IPS-15b (cell line): ENCODE data around the gene EPHB3.
A peak's percentile ranks its signal among the peaks of the same experiment; 100 is the strongest.

Experiments
- H3K27me3 ChIP-seq: one replicate; pipeline ENCODE4 v1.6.1; 2013; ENCODE audit warnings: low read length; ENCODE audit not compliant: control insufficient read depth, insufficient read depth
- H3K36me3 ChIP-seq: one replicate; pipeline ENCODE4 v1.6.1; 2013; ENCODE audit warnings: low read length; ENCODE audit not compliant: control insufficient read depth, insufficient read depth
- H3K4me1 ChIP-seq: one replicate; pipeline ENCODE4 v1.6.1; 2013; ENCODE audit warnings: mild to moderate bottlenecking, low read length; ENCODE audit not compliant: control insufficient read depth, insufficient read depth
- H3K4me3 ChIP-seq: one replicate; pipeline ENCODE4 v1.5.1; 2013; ENCODE audit warnings: low read depth, low read length
- H3K9ac ChIP-seq: one replicate; pipeline ENCODE4 v1.6.1; 2013; ENCODE audit warnings: low read depth, mild to moderate bottlenecking, low read length
- H3K9me3 ChIP-seq: one replicate; pipeline ENCODE4 v1.6.1; 2013; ENCODE audit warnings: mild to moderate bottlenecking, low read length; ENCODE audit not compliant: control insufficient read depth, insufficient read depth

EPHB3 gene

DNA sequence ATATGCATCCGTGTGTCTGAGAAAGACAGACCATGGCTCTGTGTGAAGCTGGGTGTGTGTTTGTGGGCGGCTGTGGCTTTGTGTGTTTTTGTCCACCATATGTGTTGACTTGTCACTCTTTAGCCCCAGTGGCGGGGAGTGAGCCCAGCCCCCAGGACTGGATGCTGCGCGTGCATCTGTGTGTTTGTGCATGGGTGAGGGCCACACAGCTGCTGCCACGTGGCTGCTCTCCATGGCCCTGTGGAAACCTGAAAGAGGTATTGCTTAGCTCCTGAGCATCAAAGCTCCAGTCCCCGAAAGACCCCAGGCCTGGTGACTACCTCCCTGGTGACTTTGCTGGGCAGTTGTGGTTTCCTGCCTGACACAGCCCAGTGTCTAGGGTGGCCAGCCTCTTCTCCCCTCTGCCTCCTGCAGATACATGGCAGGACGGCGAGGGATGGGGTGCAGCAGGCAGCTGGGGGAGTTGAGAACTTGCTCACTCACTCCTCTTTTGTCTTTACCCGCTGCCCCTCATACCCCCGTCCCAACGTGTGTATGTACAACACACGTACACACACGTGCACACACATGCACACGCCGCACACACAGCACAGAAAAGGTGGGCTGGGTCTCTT is 6.5 kb downstream of the EPHB3 start:
- Histone ChIP-seq H3K4me1 (no peaks in the 10 kb centered on the region), H3K27me3 (peaks cover 94% of the 10 kb centered on the region), H3K9ac (no peak overlapping the region), H3K9me3 (no peaks in the 10 kb centered on the region), H3K36me3 (no peaks in the 10 kb centered on the region), H3K4me3 (peak overlapping the region; percentile 62)

DNA sequence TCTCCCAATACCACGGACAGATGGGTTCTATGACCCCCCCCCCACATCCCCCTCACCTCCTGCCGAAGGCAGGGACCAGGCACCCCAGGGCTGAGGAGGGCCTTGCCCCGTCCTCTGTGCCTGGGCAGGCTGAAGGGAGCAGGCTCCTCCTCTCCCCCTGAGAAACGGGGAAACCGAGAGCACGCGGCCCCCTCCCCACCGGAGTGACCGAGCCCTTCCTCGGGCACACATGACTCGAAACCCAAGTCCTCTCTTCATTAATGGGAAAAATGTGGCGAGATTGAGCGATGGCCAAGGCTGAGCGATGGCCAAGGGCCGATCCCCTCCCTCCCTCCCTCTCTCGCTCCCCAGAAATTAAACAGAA is 7.0 kb downstream of the EPHB3 start:
- Histone ChIP-seq H3K4me1 (no peaks in the 10 kb centered on the region), H3K9me3 (no peaks in the 10 kb centered on the region), H3K4me3 (peak overlapping the region; percentile 62), H3K27me3 (peaks cover 94% of the 10 kb centered on the region), H3K9ac (no peak overlapping the region), H3K36me3 (no peaks in the 10 kb centered on the region)

DNA sequence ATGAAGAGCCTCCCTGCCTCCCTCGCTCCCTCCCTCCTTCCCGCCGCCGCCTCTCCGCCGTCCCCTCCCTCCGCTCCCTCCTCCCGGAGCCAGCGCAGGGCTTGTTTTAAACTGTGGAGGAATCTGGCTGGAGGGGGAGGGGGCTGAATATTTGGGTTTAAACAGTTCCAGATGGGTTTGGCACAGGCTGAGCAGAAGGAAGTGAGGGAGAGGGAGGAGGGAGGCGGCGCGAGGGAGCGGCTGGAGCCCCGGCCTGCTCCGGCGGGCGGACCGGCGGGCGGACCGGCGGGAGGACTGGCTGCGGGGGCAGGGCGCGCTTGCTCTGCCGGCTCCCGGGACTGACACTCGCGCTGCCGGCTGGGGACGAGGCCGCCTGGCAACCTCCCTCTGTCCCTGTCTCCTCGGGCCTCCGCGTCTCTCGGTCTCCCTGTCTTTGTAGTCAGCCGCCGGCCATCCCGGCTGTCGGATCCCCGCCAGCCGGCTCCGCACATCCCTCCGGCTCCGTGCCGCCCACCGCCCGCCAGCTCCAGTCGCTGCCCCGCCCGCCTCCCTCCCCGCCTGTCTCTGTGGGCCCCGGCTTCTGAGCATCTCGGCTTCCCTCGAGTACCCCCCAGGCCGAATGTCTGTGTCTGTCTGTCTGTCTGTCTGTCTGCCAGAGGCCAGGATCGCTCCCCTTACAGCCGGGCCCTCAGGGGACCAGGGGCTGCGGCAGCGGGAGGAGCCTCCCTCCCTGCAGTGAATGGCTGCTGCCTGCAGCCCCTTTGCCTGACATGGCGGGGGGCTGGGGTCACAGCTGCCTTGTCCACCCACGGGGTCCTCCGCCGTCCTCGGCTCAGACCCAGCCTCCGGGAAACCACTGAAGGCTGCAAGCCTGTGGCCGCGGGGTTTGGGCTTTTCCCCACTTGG is 7.6 kb downstream of the EPHB3 start:
- Histone ChIP-seq H3K9me3 (no peaks in the 10 kb centered on the region), H3K4me3 (peak overlapping the region; percentile 62), H3K27me3 (peaks cover 91% of the 10 kb centered on the region), H3K36me3 (no peaks in the 10 kb centered on the region), H3K9ac (no peak overlapping the region), H3K4me1 (peaks cover 2% of the 10 kb centered on the region)

DNA sequence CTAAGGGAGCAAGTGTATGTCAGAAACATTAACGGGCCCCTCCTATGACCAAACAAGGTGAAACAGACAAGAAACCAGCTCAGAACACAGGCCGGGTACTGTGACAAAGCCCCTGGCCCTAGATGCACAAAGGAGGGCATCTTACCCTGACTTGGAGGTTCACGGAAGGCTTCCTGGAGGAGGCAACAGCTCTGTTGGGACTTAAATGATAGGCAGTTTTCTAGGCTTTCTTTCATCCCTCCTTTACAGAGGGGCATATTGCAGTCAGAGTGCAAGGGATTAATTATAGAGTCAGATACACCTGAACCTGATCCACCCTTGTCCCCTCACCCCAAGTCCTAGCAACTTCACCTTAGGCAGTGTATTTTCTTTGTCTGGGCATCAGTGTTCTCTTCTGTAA is 8.4 kb downstream of the EPHB3 start:
- H3K9ac ChIP-seq, result no peak overlapping the region
- peaks cover 86% of the 10 kb centered on the region for H3K27me3 ChIP-seq
- no peaks in the 10 kb centered on the region for H3K9me3 ChIP-seq
- no peaks in the 10 kb centered on the region for H3K36me3 ChIP-seq
- H3K4me3 ChIP-seq, result peak overlapping the region; percentile 62
- peaks cover 11% of the 10 kb centered on the region for H3K4me1 ChIP-seq

DNA sequence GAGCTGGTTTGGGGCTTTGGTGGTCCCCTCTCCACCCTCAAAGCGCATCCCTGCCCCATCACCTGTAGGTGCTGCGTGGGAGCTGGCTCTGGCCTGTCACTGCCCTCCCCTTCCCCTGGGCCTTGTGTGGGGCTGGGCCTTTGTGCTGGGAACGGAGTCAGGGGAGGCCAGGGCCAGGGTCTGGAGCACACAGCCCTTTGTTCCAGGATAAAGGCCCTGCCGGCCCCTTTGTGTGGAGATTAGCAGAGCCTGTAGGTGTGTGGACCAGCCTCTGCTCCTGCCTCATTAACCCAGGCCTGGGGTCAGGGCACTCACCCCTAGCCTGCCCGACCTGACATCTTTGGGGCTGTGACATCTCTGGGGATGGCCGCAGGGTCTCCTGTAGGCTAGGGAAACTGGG is 8.9 kb downstream of the EPHB3 start:
- Histone ChIP-seq H3K9ac (no peak overlapping the region), H3K4me1 (peaks cover 11% of the 10 kb centered on the region)

DNA sequence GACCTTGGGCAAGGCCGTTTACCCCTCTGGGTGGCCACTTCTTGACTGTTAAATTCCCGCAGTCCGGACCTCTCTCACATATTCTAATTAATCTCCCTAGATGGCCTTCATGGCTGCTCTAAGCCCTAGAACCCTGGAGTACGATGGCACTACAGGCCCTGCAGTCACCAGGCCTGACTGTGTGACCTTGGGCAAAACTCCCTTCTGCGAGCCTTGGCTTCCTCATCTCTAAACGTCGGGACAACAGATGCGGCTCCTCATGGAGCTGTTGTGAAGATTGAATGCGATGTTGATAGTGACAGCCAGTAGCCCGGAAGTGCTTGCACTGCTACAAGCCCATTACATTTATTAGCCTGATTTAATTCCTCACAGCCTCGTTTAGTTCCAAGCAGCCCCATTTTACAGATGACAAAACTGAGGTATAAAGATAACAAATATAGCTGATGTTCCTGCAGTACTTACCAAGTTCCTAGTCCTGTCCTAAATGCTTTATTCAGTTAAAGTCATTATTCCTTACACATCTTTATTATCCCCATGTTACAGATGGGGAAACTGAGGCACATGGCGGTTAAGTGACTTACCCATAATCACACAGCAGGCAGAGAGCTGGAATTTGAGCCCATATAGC is 10.3 kb downstream of the EPHB3 start:
- H3K9me3 ChIP-seq, result no peaks in the 10 kb centered on the region
- H3K36me3 ChIP-seq, result no peaks in the 10 kb centered on the region
- H3K27me3 ChIP-seq, result peaks cover 80% of the 10 kb centered on the region
- no peak overlapping the region for H3K4me3 ChIP-seq
- peaks cover 11% of the 10 kb centered on the region for H3K4me1 ChIP-seq
- H3K9ac ChIP-seq, result no peak overlapping the region

More for the DNA sequence above, 8.9 kb downstream of the EPHB3 start:
- H3K27me3 ChIP-seq, result peaks cover 81% of the 10 kb centered on the region
- no peak overlapping the region for H3K4me3 ChIP-seq
- no peaks in the 10 kb centered on the region for H3K36me3 ChIP-seq
- no peaks in the 10 kb centered on the region for H3K9me3 ChIP-seq

DNA sequence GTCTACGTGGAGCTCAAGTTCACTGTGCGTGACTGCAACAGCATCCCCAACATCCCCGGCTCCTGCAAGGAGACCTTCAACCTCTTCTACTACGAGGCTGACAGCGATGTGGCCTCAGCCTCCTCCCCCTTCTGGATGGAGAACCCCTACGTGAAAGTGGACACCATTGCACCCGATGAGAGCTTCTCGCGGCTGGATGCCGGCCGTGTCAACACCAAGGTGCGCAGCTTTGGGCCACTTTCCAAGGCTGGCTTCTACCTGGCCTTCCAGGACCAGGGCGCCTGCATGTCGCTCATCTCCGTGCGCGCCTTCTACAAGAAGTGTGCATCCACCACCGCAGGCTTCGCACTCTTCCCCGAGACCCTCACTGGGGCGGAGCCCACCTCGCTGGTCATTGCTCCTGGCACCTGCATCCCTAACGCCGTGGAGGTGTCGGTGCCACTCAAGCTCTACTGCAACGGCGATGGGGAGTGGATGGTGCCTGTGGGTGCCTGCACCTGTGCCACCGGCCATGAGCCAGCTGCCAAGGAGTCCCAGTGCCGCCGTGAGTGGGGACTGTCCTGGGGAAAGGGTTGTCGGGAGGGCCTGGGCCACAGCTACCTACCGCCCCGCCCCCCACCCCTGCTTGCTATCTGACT is 11.2 kb downstream of the EPHB3 start:
- Histone ChIP-seq H3K4me3 (no peak overlapping the region), H3K27me3 (peaks cover 71% of the 10 kb centered on the region), H3K4me1 (peaks cover 11% of the 10 kb centered on the region), H3K36me3 (no peaks in the 10 kb centered on the region), H3K9ac (no peak overlapping the region), H3K9me3 (no peaks in the 10 kb centered on the region)

DNA sequence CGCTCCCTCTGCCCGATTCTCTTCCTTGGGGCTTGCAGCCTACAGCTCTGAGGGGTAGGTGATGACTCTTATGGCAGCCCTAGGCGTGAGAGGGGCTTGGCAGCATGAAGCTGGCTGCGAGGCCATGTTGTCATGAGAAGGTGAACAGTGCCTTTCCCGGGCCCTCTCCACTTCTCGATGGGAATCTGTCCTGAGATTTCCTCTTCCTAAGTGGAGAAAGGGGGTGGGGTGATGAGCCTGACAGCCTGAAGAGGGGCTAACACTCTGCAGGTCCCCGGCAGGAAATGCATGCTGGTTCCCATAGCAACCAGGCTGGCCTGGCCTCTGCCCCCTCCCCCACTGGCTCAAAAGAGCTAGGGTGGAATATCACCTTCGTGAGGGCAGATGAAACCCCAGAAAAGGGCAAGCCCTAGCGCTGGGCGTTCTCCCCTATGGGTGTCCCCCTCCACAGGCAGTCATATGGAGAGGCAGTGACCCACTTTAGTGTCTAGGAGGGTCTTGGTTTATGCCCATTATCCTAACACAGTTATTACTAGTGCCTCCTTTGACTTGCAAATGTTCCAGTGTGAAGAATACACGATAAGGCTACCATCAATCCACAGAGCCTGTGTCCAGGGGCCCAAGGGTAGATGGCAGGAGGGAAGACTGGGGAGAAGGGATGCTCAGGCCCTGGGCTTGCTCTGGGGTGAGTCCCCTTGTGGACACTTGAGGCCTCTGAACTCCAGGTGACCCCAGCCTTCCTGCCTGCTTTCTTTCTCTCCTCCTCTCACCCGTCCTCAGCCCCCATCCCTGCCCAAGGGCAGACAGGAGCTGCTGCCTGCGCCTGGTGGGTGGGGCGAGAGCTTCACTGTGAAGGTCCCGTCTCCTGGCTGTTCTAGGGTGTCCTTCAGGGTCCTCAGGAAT is 13.2 kb downstream of the EPHB3 start:
- H3K36me3 ChIP-seq, result no peaks in the 10 kb centered on the region
- H3K27me3 ChIP-seq, result peaks cover 73% of the 10 kb centered on the region
- no peak overlapping the region for H3K9ac ChIP-seq
- peaks cover 11% of the 10 kb centered on the region for H3K4me1 ChIP-seq
- no peak overlapping the region for H3K4me3 ChIP-seq
- H3K9me3 ChIP-seq, result no peaks in the 10 kb centered on the region

DNA sequence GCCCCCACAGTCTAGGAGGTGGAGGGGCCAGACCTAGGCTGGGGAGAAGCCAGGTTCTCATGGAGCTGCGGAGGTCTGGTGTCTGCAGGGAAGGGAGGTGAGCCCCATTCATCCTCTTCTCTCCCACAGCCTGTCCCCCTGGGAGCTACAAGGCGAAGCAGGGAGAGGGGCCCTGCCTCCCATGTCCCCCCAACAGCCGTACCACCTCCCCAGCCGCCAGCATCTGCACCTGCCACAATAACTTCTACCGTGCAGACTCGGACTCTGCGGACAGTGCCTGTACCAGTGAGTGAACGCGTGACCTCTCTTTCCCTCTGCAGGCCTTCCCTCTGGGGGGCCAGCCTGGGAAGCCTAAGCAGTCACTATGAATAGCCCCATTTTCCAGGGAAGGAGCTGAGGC is 14.1 kb downstream of the EPHB3 start:
- Histone ChIP-seq H3K9ac (no peak overlapping the region), H3K9me3 (no peaks in the 10 kb centered on the region), H3K4me1 (peaks cover 11% of the 10 kb centered on the region), H3K36me3 (no peaks in the 10 kb centered on the region), H3K27me3 (peaks cover 71% of the 10 kb centered on the region), H3K4me3 (no peak overlapping the region)

DNA sequence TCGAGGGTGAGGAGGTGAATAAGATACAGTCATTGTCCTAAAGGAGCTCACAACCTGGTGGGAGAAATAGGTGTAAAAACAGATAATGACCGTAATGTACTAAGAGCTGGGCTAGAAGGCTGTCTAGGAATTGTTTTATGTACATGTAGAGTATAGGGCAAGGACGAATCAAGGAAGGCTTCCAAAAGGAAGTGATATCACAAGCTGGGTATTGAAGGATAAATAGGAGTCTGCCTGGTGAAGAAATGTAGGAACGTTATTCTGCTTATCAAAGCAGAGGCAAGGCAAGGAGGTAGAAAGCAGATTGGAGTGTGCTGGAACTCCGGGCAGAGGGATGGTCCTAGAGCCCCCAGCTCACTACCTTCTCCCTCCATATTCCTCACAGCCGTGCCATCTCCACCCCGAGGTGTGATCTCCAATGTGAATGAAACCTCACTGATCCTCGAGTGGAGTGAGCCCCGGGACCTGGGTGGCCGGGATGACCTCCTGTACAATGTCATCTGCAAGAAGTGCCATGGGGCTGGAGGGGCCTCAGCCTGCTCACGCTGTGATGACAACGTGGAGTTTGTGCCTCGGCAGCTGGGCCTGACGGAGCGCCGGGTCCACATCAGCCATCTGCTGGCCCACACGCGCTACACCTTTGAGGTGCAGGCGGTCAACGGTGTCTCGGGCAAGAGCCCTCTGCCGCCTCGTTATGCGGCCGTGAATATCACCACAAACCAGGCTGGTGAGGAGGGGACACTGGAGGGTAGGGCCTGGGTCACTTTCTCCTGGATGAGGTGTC is 15.1 kb downstream of the EPHB3 start:
- peaks cover 11% of the 10 kb centered on the region for H3K4me1 ChIP-seq
- H3K4me3 ChIP-seq, result no peak overlapping the region
- peaks cover 71% of the 10 kb centered on the region for H3K27me3 ChIP-seq
- no peaks in the 10 kb centered on the region for H3K36me3 ChIP-seq
- no peak overlapping the region for H3K9ac ChIP-seq
- H3K9me3 ChIP-seq, result no peaks in the 10 kb centered on the region
